IPS DF 4.7 (cell line): Measurements from ENCODE around the gene GATA2.

ENCODE experiments used
- DNase-seq: peaks from one replicate; pipeline ENCODE4 v3.0.0-alpha.2; 2013; ENCODE audit warnings: low spot score; ENCODE audit errors: extremely low read depth

GATA2 gene

DNA sequence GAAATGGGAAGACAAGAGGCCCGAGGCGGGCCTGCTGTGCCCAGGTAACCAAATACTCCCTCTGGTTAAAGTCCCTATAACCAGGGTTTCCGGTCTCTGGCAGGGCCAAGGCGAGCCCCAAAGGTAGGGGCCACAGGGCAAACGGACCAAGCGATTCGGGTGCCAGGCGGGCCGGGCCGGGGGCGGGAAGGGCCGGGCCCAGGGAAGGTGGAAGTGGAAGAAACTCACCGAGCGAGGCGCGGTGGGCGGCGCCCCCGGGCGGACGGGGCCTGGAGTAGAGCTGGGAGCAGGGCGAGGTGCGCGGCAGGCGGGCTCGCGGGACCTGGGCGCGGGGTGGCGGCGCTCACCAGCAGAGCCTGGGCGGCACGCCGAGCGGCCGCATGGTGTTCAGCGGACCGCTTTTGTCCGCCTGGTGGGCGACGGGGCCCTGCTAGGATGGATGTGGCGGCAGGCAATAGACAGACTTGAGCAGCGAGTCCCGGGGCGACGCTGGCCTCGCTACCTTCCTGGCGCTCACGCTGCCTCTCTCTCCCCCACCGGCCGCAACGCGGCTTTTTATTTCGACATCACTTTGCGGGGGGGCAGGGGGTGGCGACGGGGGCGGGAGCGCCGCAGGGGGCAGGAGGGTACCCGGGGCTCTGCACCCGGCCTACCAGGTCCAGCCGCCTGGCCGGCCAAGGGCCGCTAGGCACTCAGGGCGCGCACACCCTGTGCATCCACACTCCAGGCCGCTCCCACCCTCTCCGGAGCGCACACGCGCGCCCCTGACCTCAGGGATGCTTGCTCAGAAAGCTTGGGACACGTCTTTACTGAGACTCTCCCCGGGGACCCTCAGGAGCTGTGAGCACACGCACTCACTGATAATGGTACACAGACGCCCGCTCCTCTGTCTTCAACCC lies at the start of gene GATA2:
TSS of gene GATA2 (minus strand) at position 531 of the 899 bp plus-strand sequence. CDS start 6,170 bp downstream, outside the sequence.
- DNase-seq: no peak

DNA sequence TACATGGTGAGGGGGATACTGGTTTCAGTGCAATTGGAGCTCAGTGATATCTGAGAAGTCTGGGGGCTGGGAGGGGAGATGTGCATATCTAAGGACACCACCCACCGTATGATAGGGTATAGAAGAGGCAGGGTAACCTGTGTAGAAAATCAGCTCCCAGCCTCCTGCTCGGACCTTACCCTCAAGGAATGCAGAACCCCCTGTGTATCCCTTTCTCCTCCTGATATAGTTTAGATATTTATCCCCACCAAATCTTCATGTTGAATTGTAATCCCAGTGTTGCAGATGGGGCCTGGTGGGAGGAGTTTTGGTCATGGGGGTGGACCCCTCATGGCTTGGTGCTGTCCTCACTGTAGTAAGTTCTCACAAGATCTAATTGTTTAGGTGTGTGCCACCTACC lies 48.2 kb upstream of the GATA2 start:
- no peak for DNase-seq

DNA sequence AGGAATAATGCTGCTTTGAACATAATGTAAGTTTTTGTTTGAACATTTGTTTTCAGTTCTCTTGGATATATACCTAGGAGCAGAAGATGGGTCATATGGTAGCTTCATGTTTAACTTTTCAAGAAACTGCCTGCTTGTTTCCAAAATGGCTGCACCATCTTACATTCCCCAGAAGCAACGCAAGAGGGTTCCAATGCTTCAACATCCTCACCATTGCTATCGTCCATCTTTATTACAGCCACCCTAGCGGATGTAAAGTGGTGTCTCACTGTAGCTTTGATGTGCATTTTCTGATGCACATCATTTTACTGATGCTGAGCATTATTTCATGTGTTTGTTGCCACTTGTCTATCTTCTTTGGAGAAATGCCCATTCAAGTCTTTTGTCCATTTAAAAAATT lies 46.4 kb upstream of the GATA2 start:
- no peak for DNase-seq

DNA sequence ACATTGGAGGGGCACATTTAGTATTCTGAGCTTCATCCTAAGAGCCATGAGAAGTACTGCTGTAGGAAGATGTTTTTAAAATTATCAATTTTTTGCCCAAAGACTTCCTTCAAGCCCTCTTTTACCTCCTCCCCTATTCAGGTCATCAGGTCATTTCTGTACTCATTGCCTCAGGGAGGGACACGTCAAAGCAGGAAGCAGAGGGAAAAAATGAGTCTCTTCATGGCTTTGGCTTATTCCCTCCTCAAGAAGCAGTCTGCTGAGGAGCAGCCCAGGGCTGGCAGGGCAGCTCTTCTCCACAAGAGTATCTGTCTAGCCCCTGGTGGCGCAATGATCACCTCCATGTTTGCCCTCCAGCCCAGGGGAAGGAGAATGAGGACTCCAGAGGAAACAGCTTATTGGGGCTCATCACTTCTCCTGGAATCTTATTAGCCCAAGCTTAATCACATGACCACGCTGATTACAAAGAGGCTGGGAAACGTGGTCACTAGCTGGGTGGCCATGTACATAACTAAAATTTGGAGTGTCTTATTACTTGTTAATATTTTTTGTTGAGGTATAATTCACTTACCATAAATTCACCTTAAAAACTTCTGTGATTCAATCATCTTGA lies 44.2 kb upstream of the GATA2 start:
- DNase-seq: no peak

DNA sequence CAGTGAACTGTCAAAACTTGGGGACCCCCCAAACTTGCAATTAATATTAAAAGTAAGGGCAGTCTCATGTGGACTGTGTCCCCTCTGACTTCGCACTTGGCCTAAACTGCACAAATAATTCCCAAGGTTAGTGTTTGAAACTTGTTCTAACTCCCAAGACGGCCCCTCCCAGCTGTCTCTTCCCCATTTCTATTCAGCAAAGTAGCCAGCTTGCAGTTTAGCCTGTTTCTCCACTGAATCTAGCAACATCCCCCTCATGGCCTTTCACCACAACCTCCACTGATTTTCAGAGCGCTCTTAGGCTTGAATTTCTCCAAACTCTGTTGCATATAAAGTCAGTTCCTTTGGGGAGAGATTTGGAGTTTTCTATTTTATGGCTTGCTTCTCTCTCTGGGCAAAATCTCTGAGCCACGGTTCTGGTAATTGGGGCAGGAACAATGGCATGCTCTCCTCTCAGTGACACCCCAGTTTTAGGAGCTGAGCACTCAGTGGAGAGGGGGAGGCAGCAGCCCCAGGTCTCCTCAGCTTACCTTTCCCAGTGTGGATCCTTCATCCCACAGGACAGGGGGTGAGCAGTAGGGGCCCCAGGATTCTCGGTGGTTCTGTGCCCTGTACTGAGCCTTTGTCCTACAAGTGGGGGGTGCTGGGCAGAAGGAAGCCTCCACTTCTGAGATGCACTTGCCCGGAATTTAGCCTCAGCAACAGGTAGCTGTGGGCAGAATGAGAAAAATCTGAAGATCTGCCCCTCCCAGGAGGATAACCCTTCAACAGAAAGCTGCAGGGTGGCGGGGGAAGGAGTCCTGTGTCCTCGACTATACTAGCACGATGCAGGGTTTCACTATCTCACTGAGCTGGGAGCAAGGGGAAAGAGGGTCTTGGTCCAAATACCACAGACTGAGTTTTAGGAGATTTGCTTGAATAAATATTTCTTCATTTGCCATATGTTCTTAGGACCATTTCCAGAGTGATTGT lies 39.3 kb upstream of the GATA2 start:
- DNase-seq: no peak

DNA sequence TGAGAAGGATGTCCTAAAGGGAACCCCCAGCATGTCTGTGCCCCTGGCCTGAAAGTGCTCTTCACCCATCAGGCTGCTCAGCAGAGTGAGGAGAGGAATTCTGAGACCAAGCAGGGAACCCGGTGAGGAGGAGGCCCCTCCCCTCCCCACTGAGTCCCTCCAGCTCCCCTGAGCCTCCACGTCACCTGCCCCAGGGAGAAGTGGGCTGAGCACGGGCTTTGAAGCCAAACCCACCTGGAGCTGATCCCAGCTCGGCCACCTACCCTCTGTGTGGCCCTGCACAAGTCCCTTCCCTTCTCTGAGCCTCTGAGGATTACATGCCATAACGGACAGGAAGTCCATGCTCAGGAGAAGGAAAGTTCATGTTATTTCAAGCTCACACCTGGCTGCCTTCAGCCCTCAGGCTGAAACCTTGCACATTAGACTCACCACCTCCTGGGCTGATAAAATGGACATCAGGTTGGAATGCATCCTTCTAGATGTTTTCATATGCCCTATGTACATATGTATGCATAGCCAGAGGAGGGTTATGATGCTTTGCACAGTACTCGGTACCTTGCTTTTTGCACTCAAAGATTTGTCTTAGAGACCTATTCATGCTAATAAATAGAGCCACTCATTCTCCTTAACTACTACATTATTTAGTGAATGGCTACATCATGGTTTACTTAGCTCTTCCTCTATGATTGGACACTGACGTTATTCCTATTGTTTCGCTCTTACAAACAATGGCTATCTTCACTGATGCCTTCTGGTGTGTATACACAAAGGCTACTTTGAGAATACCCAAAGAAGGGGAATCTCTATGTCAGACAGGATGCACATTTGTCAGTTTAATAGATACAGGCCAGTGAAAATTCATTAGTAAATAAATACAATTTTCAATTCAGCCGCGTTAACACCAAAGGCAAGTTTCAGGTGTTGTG lies 31.6 kb upstream of the GATA2 start:
- no peak for DNase-seq

DNA sequence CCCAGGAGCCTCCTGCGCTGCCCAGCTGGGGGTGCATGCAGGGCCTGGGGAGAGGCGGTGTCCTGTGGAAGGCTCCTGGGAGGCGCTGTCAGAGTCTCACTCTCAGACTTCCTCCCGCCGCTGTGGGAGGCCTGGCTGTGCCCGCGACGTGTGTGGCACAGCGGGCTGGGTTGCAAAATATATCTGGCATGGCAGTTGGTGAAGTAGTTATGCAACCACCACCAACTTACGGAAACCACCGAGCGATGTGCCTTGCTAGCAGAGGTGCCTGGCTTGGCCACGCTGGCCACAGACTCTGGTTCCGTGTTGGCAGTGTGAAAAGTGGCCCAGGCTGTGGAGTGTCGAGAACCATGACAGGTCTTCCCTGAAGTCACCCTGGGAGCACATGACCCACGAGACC lies 30.6 kb upstream of the GATA2 start:
- DNase-seq: no peak

DNA sequence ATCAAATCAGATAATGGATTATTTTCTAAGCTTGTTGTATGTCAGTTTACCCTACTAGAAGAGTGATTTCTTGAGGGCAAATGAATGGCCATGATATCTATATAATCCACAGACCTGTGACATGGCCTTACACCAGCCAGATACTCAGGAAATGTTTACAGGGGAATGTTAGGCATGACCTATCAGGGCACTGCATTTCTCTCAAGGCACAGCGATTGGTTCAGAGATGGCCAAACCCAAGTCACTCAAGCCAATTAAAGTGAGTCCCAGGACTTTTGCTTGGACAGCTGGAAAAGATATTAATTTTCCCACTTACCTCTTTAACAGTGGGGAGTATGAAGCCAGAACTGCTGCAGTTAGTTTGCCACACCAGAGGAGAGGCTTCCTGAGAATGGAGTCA lies 28.7 kb upstream of the GATA2 start:
- no peak for DNase-seq

DNA sequence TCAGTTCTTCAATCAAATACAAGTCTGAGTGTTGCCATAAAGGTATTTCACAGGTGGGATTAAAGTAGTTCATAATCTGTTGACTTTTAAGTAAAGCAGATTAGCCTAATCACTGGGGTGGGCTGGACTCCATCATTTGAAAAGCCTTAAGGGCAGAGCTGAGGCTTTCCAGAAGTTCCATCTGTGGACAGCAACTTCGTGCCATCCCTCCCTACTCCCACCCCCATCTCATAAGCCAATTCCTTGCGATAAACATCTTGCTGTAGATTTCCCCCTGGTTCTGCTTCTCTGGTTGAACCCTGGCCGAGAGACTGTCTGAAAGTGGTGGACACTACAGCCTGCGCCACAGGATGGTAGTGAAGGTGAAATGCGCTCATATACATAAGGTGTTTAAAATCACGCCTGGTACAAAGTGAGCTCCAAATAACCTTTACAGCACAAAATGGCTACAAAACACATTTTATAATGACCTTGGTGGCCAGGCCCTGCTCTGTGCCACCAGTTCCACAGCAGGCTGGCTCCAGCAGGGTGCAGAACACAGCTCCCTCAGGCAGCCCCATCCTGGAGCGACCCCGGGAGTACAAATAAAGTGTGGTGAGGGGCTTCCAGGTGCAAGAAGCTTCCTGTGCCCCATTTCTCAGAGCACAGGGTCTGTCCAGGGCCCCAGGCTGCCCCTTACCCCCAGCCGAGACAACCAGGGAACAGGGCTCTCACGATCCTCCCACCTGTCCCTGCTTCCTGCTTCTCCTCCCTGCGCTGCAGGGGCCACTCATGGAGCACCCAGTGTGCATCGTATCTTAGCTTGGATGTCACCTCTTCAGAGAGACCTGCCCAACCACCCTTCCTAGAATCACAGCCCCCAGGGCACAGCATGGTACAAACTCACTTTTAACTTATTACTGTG lies 25.8 kb upstream of the GATA2 start:
- no peak for DNase-seq

DNA sequence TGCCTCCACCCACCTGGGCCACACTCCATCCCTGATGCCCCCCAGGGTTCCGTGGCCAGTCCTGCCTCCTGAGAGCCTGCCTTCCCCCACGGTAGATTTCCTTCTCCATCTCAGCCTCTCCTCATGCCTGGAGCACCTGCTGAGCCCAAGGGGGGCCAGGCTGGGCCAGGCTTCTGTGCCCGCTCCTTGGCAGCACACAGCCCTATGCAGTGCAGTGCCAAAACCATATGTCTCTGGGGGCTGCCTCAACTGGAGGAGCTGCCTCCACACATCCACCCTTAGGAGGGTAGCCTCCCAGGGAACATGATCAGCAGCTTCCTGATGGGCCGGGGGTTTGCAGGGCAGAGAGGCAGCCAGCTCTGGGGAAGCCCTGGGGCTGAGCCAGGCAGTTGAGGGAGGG lies 24.6 kb upstream of the GATA2 start:
- DNase-seq: no peak

DNA sequence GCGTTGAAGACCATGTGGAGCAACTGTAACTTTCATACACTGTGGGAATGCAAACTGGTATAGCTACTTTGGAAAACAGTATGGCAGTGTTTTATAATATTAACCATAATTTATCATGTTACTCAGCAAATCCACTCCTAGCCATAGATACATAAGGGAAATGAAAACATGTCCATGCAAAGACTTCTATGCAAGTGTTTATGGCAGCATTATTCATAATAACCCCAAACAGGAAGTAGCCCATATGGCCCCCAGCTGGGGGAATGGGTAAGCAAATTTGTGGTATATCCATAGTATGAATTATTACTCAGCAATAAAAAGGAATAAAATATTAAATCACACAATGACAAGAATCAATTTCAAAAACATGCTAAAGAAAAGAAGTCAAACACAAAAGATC lies 23.0 kb upstream of the GATA2 start:
- no peak for DNase-seq

DNA sequence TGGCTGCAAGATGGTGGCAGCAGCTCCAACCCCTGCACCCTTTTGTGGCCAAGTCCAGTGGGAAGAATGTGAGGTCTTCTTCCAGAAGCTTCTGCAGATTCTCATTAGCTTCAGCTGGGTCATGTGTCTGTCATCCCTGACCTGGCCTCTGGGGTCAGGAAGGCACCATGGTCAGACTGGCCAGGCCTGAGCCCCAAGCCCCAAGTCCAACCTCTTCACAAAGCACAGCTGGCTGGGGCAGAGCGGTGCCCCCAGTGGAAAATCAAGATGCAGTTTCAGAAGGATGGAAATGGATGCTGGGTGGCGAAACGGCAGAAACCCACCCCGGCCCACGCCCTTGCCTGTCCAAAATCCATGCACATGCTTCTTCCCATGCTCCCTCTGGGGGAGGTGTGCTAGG lies 15.9 kb upstream of the GATA2 start:
- DNase-seq: no peak

DNA sequence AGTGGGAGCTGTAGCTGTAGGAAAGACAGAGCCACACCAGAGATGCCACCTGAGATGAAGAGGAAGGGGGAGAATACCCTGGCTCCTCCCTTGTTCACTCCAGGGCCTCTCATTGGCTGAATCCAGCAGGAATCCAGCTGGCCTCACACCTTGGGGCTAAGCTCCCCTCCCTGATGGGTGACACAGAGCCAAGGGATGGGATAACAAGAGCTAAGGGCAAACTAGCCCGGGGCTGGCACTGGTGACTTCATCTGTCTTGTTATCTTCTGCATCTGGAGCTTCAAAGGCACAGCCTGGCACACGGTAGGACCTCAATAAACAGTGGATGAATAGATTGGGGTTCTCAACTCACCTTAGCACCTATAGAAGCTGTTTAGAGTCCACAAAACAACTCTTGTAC lies 13.8 kb upstream of the GATA2 start:
- no peak for DNase-seq

DNA sequence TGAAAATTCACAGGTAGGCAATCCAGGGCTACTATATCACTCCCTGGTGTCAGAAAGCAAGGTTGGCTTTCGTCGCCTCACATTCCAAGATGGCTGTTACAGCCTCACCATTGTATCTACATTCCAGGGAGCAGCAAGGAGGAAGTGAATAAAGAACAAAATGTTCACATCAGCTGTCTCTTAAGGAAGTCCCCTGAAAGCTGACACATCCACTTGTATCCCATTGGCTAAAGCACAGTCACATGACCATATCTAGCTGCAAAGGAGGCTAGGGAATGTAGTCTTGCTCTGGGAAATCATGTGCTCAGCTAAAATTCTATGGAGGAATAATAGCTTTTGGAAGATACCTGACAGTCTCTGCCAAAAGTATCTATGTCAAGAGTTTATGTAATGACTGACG lies 12.8 kb upstream of the GATA2 start:
- DNase-seq: no peak

DNA sequence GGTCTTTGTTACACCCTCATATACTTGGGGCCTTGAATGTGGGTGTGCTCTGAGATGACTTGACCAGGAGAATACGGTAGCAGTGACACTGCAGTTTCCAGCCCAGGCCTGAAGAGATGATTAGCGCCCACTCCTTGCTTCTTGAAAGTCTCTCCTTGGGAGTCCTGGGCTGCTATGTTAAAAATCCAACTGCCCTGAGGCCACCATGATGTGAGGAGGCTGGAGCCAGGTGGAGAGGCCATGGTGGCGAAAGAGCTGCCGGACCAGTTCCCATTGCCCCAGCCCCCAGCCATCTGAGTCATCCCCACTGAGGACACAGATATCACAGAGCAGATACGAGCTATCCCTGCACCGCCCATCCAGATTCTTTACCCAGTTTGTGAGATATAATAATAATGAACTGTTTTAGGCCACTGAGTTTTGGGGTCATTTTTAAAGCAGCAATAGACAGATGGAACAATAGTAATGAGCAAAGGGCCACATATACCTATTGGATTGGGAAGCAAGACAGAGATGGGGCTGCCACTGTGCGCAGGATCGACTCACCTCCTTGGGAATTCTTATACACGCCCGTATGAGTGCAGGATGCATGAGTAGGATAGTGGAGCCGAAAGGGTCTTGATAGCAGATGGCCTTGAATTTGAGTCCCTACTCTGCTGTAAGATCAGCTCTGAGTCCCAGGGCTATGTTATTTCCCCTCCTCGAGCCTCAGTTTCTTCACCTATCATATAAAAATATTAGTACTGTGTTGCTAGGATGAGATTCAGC lies 12.1 kb upstream of the GATA2 start:
- no peak for DNase-seq

DNA sequence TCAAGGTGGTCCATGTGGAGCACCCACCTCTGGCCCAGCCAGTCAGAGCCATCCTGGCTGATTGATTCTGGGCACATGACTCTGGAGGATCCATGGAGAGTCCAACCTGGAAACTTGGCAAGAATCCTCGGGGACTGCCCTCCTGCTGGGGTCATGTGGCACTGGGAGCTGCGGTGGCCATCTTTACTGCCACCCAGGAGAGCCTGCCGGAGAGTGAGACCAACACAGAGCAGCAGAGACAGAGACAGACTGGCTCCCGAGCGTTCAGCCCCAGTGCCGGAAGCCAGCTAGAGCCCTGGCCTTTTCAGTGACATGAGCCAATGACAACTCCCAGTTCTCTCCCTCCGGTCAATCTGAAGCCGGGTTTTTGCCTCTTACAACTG lies 11.5 kb upstream of the GATA2 start:
- DNase-seq: no peak

DNA sequence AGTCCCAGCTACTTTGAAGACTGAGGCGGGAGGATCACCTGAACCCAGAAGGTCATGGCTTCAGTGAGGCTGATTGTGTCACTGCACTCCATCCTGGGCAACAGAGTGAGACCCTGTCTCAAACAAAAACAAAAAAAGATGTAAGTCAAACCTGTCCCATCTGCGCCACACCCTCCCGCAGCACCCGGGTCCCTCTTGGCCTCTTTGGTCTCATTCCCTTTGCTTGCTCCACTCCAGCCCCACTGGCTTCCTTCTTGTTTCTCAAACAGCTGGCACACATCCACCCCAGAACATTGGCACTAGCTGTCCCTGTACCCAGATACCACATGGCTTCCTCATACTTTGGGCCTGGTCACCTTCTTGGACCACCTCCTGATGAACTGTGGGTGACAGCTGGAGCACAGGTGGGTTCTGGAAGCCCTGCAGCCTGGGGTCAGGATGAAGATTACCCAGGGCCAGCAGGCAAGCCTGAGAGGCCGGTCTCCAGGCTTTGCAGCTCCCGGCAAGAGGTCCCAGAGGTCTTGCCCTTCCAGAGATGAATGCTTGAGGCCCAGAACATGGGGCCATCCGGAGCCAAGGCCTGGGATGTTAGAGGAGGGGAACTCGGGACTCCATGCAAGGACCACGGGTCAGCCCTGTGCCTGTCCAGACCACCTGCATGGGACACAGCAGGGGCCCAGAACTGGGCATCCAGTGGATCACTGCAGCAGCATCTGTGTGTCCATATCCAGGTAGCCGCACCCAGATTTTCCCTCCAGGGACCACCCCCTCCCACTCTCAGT lies 10.9 kb upstream of the GATA2 start:
- no peak for DNase-seq

DNA sequence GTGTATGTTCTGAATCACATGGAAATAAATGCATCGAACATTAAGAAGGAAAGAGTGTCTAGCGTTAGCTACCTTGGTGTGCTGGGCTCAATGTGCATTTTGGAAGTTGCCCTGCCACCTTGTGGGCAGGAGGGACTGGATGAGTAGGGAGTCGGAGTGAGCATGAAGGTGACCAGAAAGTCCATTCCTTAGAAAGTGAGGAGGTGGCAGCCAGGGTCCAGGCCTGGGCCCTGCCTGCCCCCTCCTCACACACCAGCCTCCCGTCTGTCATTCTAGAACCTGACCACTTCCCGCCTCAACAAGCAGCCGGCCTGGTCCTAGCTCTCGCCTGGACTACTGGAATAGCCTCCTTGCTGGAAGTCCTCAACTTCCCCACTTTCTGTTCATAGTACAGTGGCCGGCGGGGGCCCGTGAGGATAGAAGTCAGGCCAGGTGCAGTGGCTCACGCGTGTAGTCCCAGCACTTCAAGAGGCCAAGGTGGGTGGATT lies 10.2 kb upstream of the GATA2 start:
- no peak for DNase-seq
